Measurements from ENCODE around the gene RUNX1. TPM values are rescaled to one million over a fixed set of nuclear protein-coding genes. Genes with fewer than 3 reads are reported as not detected.

RUNX1 gene
- total RNA-seq, 2 donors from 2014 or later = 23.0 to 25.8 TPM

DNA sequence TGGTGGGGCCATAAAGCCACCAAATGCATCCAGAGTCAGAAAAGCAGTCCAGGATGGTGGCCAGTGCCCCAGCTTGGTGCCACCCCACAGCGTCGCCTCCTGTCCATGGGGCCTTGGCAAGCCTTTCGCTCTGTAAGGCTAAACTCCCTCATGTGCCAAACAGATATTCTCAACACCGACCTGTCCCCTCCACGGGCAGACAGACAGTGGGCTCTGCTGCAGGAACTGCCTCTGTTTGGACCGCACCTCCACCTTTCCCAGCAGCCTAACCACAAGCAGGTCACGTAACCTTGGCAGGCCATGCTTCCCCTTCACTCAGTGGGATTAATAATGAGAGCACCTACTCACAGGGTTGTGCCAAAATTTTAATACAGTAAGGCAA lies 11.7 kb downstream of the RUNX1 start:
- Histone ChIP-seq H3K27me3 (replicated peaks; ENCODE audit: insufficient read depth) (no peaks in the 10 kb centered on the region), H3K27ac (no peak overlapping the region), H3K4me1 (replicated peaks) (no peaks in the 10 kb centered on the region), H3K9me3 (no peaks in the 10 kb centered on the region), H3K4me3 (no peak overlapping the region), H3K36me3 (no peaks in the 10 kb centered on the region)
- TF ChIP-seq POLR2A (IDR thresholded peaks at IDR 0.05) (no peak), POLR2AphosphoS5 (IDR thresholded peaks at IDR 0.05) (no peak)
- TF ChIP-seq, protein P1, sequence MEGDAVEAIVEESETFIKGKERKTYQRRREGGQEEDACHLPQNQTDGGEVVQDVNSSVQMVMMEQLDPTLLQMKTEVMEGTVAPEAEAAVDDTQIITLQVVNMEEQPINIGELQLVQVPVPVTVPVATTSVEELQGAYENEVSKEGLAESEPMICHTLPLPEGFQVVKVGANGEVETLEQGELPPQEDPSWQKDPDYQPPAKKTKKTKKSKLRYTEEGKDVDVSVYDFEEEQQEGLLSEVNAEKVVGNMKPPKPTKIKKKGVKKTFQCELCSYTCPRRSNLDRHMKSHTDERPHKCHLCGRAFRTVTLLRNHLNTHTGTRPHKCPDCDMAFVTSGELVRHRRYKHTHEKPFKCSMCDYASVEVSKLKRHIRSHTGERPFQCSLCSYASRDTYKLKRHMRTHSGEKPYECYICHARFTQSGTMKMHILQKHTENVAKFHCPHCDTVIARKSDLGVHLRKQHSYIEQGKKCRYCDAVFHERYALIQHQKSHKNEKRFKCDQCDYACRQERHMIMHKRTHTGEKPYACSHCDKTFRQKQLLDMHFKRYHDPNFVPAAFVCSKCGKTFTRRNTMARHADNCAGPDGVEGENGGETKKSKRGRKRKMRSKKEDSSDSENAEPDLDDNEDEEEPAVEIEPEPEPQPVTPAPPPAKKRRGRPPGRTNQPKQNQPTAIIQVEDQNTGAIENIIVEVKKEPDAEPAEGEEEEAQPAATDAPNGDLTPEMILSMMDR (IDR thresholded peaks at IDR 0.05) = no peak
- no peak for DNase-seq (ENCODE audit: low spot score)
- intact Hi-C loops (cut with DNase I) = no loop called here
- WGBS = 91% methylated on average over 7 of the region's 7 CpGs

GRCh38 chr21:35036465-35037383 lies 12.4 kb downstream of the RUNX1 start:
- DNase-seq (ENCODE audit: low spot score) = no peak
- Histone ChIP-seq H3K27ac (no peak overlapping the region), H3K27me3 (replicated peaks; ENCODE audit: insufficient read depth) (no peaks in the 10 kb centered on the region), H3K4me3 (no peak overlapping the region), H3K9me3 (no peaks in the 10 kb centered on the region), H3K36me3 (no peaks in the 10 kb centered on the region), H3K4me1 (replicated peaks) (no peaks in the 10 kb centered on the region)
- TF ChIP-seq POLR2AphosphoS5 (IDR thresholded peaks at IDR 0.05) (no peak), POLR2A (IDR thresholded peaks at IDR 0.05) (no peak)
- TF ChIP-seq, protein P1 (IDR thresholded peaks at IDR 0.05) = no peak
- WGBS = 78% methylated on average over 11 of the region's 11 CpGs
- intact Hi-C loops (cut with DNase I) = no loop called here

- H3K36me3 ChIP-seq = no peaks in the 10 kb centered on the region
Observed at GRCh38 chr21:35035581-35035980, 13.5 kb downstream of the RUNX1 start.

DNA sequence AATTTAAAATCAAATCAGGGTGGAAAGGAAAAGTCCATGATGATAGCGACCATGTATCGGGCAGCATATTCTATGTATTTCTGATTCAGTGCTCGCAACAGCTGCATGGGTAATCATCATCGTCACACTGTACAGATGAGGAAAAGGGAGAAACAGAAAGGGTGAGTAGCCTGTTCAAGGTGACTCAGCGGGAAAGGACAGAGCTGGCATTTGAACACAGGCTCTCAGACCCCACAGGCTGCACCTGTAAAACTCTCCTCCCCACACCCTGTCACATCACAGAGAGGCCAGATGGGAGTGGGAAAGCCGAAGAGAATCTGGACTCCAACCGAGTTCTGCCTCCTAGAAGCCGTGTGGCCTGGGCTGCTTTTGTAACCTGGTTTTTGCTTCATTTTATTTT lies 14.0 kb downstream of the RUNX1 start:
- 97% methylated on average over 8 of the region's 8 CpGs for WGBS
- intact Hi-C loops (cut with DNase I) = no loop called here
- TF ChIP-seq POLR2AphosphoS5 (IDR thresholded peaks at IDR 0.05) (no peak), POLR2A (IDR thresholded peaks at IDR 0.05) (no peak)
- TF ChIP-seq, protein P1 (IDR thresholded peaks at IDR 0.05) = no peak

More at GRCh38 chr21:35035581-35035980, 13.5 kb downstream of the RUNX1 start:
- Histone ChIP-seq H3K9me3 (no peaks in the 10 kb centered on the region), H3K27me3 (replicated peaks; ENCODE audit: insufficient read depth) (no peaks in the 10 kb centered on the region), H3K4me1 (replicated peaks) (no peaks in the 10 kb centered on the region), H3K27ac (no peak overlapping the region), H3K4me3 (no peak overlapping the region)
- DNase-seq (ENCODE audit: low spot score) = no peak
- TF ChIP-seq POLR2AphosphoS5 (IDR thresholded peaks at IDR 0.05) (no peak), POLR2A (IDR thresholded peaks at IDR 0.05) (no peak)
- TF ChIP-seq, protein P1 (IDR thresholded peaks at IDR 0.05) = no peak
- 84% methylated on average over 8 of the region's 8 CpGs for WGBS
- intact Hi-C loops (cut with DNase I) = no loop called here

More for the DNA sequence above, 14.0 kb downstream of the RUNX1 start:
- H3K9me3 ChIP-seq = no peaks in the 10 kb centered on the region
- no peak for DNase-seq (ENCODE audit: low spot score)
- no peak overlapping the region for H3K27ac ChIP-seq
- no peak overlapping the region for H3K4me3 ChIP-seq
- H3K4me1 ChIP-seq (replicated peaks) = no peaks in the 10 kb centered on the region
- H3K27me3 ChIP-seq (replicated peaks; ENCODE audit: insufficient read depth) = no peaks in the 10 kb centered on the region
- no peaks in the 10 kb centered on the region for H3K36me3 ChIP-seq
